NB4 (cell line): Measurements from ENCODE around the gene IQCN.

ENCODE experiments used
- DNase-seq: peaks from one replicate; pipeline ENCODE4 v3.0.0; 2010; ENCODE audit warnings: low read depth
- H3K4me3 ChIP-seq: one replicate; pipeline ENCODE4 v1.5.1; 2011; ENCODE audit warnings: mild to moderate bottlenecking, low read depth, low read length, moderate library complexity
- MYC ChIP-seq: IDR thresholded peaks from 2 replicates; pipeline ENCODE4 v1.6.1; 2011; ENCODE audit warnings: low read depth, low read length
- POLR2A ChIP-seq: IDR thresholded peaks from 2 replicates; pipeline ENCODE4 v1.6.1; 2011; ENCODE audit warnings: mild to moderate bottlenecking; ENCODE audit not compliant: insufficient read length; ENCODE audit errors: extremely low read depth
- TF ChIP-seq, protein P1 (sequence below): IDR thresholded peaks from 2 replicates; pipeline ENCODE4 v1.6.1; 2011; ENCODE audit warnings: low read depth, low read length
- TF ChIP-seq, protein P2 (sequence below): IDR thresholded peaks from one replicate; pipeline ENCODE4 v1.5.1; 2012; ENCODE audit warnings: low read depth, low read length

Gene IQCN

DNA sequence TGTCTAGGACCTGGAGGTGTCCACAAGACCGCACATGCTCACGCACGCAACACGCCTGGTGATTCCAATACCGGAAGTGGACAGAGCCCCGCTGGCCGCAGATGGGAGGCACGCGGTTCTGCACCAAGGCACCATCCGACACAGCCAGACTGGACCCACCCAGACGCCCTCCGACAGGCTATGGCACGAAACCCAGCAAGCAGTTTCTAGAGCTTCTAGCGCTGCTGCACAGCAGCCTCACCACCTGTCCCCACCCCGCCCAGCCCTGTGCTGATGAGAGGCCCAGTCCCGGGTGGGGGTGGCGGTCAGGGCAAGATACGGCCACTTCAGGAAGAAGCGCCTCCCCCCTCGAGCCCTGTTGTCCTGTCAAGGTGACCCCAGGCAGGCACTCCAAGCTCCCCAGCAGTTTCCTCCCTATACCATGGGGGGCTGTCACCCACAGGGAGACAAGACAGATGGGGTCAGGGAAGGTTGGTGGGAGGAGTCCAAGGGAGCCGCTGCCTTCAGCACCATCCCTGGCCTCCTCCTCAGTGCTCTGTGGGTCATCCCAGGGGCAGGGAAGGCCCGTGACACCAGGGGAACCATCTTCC is 37.3 kb upstream of the IQCN start:
- TF ChIP-seq POLR2A (no peak), MYC (no peak)
- TF ChIP-seq, protein P1, sequence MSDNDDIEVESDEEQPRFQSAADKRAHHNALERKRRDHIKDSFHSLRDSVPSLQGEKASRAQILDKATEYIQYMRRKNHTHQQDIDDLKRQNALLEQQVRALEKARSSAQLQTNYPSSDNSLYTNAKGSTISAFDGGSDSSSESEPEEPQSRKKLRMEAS: no peak
- TF ChIP-seq, protein P2, sequence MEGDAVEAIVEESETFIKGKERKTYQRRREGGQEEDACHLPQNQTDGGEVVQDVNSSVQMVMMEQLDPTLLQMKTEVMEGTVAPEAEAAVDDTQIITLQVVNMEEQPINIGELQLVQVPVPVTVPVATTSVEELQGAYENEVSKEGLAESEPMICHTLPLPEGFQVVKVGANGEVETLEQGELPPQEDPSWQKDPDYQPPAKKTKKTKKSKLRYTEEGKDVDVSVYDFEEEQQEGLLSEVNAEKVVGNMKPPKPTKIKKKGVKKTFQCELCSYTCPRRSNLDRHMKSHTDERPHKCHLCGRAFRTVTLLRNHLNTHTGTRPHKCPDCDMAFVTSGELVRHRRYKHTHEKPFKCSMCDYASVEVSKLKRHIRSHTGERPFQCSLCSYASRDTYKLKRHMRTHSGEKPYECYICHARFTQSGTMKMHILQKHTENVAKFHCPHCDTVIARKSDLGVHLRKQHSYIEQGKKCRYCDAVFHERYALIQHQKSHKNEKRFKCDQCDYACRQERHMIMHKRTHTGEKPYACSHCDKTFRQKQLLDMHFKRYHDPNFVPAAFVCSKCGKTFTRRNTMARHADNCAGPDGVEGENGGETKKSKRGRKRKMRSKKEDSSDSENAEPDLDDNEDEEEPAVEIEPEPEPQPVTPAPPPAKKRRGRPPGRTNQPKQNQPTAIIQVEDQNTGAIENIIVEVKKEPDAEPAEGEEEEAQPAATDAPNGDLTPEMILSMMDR: no peak
- no peak overlapping the region for H3K4me3 ChIP-seq
- DNase-seq: no peak

DNA sequence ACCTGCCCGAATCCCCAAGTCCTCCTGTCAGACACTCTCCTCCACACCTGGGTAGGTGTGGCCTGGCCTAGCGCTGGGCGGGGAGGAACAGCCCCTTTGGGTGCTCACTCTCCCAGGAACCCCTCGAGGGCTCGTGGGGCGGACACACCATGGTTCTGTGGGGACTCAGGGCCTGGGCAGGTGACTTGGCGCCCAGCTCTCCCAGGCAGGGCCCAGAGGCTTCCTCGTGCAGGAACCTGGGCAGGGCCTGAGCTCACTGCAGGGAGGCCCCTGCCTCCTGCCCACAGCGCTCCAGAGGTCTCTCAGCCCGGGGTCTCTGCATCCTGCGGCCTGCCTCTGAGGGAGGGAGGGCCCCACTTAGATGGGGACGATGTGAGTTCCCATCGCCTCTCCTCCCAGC is 36.7 kb upstream of the IQCN start:
- DNase-seq: no peak
- no peak overlapping the region for H3K4me3 ChIP-seq
- no peak for TF ChIP-seq POLR2A
- TF ChIP-seq MYC: no peak
- TF ChIP-seq, protein P1: no peak
- TF ChIP-seq, protein P2: no peak

DNA sequence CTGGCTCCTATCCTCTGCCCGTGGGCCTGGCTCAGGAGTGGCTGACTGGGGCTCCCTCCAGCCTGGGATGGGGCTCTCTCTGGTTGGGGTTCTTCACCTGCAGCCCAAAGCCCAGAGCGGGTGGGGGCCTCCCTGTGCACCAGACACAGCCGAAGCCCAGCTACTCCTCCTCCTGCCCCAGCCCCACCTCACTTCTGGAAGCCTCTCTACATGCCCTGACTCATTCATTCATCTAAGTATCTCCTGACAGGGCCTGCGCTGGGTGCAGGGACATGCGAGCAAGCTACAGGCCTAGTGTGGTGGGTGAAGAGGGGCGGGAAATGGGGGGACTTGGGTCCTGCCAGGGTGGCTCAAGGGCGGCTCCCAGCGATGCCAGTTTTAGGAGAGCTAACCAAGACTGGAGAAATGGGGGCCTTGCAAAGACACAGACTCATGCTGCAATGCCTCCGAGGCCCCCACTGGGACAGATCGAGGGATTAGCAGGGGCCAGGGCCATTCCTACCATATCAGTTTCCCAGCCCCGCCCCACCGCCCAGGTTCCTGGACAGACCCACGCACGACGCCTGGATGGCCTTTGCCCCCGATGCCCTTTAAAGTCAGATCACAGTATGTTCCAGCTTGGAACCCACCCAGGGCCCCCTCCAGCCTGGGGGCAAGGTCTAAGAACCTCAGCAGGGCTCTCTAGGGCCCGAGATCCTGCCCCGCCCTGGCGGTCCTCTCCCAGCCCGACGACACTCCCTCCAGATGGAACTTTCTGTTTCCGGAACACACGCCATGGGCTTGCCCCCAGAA is 36.1 kb upstream of the IQCN start:
- DNase-seq: no peak
- TF ChIP-seq, protein P2: no peak
- no peak for TF ChIP-seq POLR2A
- TF ChIP-seq MYC: no peak
- TF ChIP-seq, protein P1: no peak
- H3K4me3 ChIP-seq: no peak overlapping the region

DNA sequence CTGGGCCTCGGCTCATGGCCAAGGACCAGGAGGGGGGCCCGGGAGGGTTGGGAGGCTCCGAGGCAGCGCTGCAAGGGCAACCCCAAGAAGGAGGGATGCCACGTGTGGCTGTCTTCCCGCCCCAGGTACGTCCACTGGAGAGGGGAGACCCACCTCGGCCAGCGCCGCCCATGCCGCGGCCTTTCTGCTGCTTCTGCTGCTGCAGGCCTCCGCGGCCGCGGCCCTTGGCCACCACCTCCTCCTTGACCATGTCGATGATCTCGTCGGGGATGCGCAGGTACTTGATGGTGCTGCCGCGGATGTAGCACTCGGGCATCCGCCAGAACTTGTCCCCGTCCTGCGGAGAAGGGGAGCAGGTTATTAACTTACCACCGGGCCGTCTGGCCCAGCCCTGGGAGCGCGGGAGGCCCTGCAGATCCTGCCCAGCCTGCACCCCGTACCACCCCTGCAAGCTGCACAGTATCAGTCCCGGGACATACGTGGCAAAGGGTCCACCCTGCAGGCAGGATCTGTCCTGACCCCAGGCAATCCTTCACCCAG is 35.3 kb upstream of the IQCN start:
- no peak for DNase-seq
- no peak overlapping the region for H3K4me3 ChIP-seq
- TF ChIP-seq, protein P2: no peak

DNA sequence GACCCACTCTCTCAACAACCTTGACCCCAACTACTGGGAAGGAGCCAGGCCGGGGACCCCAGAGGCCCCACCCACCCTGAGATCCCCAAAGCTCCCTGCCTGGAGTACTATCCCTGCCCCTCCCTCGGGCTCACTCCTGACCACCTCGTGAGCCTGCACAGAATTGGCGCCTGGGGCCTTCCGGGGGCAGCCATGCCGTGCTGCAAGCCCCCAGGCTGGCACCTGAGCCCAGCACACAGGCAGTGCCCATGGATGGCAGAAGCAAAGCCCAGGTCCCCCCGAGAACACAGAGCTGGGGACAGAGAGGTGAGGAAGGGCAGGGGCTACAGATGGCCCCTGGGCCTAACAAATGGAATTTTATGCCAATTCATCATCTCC is 34.7 kb upstream of the IQCN start:
- no peak for TF ChIP-seq POLR2A
- TF ChIP-seq, protein P1: no peak
- no peak for DNase-seq
- H3K4me3 ChIP-seq: no peak overlapping the region

DNA sequence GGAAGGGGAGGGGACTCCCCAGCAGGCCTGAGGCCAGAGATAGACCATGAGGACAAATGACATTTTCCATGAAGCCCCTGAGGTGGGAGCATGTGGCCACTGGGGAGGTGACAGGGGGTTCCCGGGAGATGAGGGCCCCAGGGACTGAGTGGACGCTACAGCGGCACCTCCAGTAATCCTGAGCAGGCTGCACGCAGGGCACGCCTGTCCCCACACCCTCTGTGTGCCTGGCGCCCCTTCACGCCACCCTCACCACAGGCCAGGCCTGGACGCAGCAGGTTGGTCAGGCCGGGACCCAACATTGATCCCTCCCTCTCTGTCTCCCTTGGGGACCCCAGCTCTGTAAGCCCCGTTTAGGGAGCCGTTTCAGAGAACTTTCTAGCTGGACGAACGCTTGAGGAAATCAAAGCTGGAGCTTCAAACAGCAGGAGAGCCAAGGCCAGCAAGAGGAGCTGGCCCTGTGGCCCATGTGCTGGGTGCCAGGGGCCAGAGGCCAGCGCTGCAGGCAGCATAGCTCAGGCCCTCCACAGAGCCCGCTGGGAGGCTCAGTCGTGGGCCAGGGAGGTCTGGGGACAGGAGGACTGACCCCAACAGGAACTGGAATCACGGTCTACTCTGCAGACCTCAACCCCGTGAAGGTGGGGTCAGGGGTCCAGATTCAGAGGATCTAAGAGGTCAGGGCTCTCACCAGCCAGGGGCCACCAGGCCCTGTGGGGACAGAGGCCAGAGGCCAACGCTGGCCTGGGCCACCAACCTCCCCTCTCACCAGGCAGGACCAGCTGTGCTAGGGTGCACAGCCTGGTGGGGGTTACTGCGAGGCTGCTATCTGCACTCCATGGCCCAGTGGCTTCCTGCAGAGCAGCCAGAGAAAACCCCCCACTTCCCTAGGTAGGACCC is 34.0 kb upstream of the IQCN start:
- no peak for DNase-seq
- TF ChIP-seq, protein P2: no peak
- TF ChIP-seq POLR2A (no peak), MYC (no peak)
- TF ChIP-seq, protein P1: no peak
- H3K4me3 ChIP-seq: no peak overlapping the region
